Heart right ventricle (tissue), 16 donors: ENCODE data around the gene PRKD2. TPM values are rescaled to one million over a fixed set of nuclear protein-coding genes. Genes with fewer than 3 reads are reported as not detected.

Source experiments
- ATAC-seq, 8 donors: fragments of 200-7000 bp; cut with Tn5 transposase; one replicate each; pipeline ENCODE4 v1.9.1; 2020; ENCODE audit warnings: mild to moderate bottlenecking in 8 of 8, moderate library complexity in 8 of 8, moderate number of reproducible peaks in 1 of 8
- DNase-seq, 2 donors: peaks; one replicate each; pipeline ENCODE4 v3.0.0-alpha.2; 2020
- H3K27ac ChIP-seq, 10 donors: fragments of 200-600 bp; sonication (generic) in 2 of 10; one replicate each; pipeline versions ENCODE4 v1.5.0 to v1.8.0; 2020 to 2022; ENCODE audit warnings: mild to moderate bottlenecking in 3 of 10
- H3K27me3 ChIP-seq, 7 donors: fragments of 200-600 bp; one replicate each; pipeline ENCODE4 v1.8.0; 2021 to 2022; ENCODE audit warnings: mild to moderate bottlenecking in 2 of 7
- H3K36me3 ChIP-seq, 9 donors: fragments of 200-600 bp; sonication (generic) in 1 of 9; one replicate each; pipeline versions ENCODE4 v1.5.0 to v1.8.0; 2020 to 2022; ENCODE audit warnings: mild to moderate bottlenecking in 2 of 9
- H3K4me1 ChIP-seq, 9 donors: fragments of 200-600 bp; sonication (generic) in 1 of 9; one replicate each; pipeline versions ENCODE4 v1.5.0 to v1.8.0; 2020 to 2022; ENCODE audit warnings: mild to moderate bottlenecking in 4 of 9
- H3K4me3 ChIP-seq, 10 donors: fragments of 200-600 bp; sonication (generic) in 2 of 10; one replicate each; pipeline versions ENCODE4 v1.5.0 to v1.8.0; 2020 to 2022; ENCODE audit warnings: mild to moderate bottlenecking in 7 of 10, moderate library complexity in 2 of 10
- H3K9me3 ChIP-seq, 11 donors: fragments of 200-600 bp in 10 of 11; sonication (generic) in 2 of 11; one replicate each; pipeline versions ENCODE4 v1.5.0 to v1.8.0; 2013 to 2022; ENCODE audit warnings: mild to moderate bottlenecking in 2 of 11, control low read depth in 1 of 11, moderate library complexity in 1 of 11
- CTCF ChIP-seq, 9 donors: fragments of 200-600 bp; sonication (generic) in 2 of 9; IDR thresholded peaks; one replicate each; pipeline versions ENCODE4 v1.5.0 to v1.8.0; 2021 to 2022; ENCODE audit warnings: antibody characterized with exemption in 9 of 9, mild to moderate bottlenecking in 5 of 9, moderate library complexity in 1 of 9
- WGBS, 2 donors: extraction: QIAGEN DNeasy Blood & Tissue Kit; methylation state at CpG; one replicate each; pipeline ENCODE4 v1.1.7; 2013; ENCODE audit warnings: inconsistent platforms in 1 of 2; 5-methylcytosine and 5-hydroxymethylcytosine counted together
- intact Hi-C, 10 donors: fragments of 100-400 bp; cut with DNase I; formaldehyde crosslinking; loops; one replicate each; pipeline versions ENCODE4 v1.11.1 to v1.14.2; 2022
- polyA plus RNA-seq, 2 donors: library from polyadenylated mRNA; stranded (reverse); fragments of 200-250 nt; gene quantifications; one replicate each; pipeline ENCODE4 v1.2.3, GENCODE V29; 2013
- total RNA-seq, 10 donors: library from RNA; stranded (reverse); fragmentation: NEBNext Ultra II Directional in 3 of 10; extraction: Animal tissue kit (Norgen Biotek cat#: 25700) in 3 of 10; gene quantifications; one replicate each; pipeline versions ENCODE4 v1.2.1 to v1.2.4, GENCODE V29; 2021 to 2023
- donor health status: Arrhythmogenic right ventricular cardiomyopathy.
- donor health status: ischemic (EF 13 %, LVEDD 7.1; RV severe dilation, severe dysfunction).
- donor health status: healthy with polysubstance abuse.
- donor health status: DM: no; HTN: yes; CAD: no.
- donor health status: DM: no; HTN: no; CAD: no.
- donor health status: ischemic (EF 25% LVEDD 6.9; RV normal size, moderate dysfunction).
- donor health status: ischemic (EF 25% LVEDD 5.7; RV mildly dilated, moderate dysfunction).
- donor health status: healthy.
- donor health status: DM: yes; HTN: yes; CAD: no.
- donor health status: Ischemic cardiomyopathy.
- donor health status: ischemic (EF 35%, LVEDD 5.7; RV mildly dilated, moderate dysfunction).
- donor health status: nonischemic (EF 11% LVEDD 7.7; RV severe dilation, severe dysfunction).
- donor health status: DM: yes; HTN: yes; CAD: no.
- donor health status: PGD.
- donor health status: ischemic (EF 29% LVEDD 5.4; RV normal size, mild dysfunction).
- donor health status: nonischemic (EF 23%, LVEDD 6.1; RV moderate dilation, normal function).

Gene PRKD2
- total and polyA plus RNA-seq, 12 donors, result 11.7 to 22.7 (median 13.8) TPM

- DNase-seq (no peak), ATAC-seq (peak in 1 of 8 donors; percentile 16)
- H3K27me3 ChIP-seq, result peaks cover 0 to 82% (median 8%) of the 10 kb centered on the region in 7 donors
- H3K27ac ChIP-seq, result no peak within 1 kb of the TSS
- H3K4me3 ChIP-seq, result no peak within 1 kb of the TSS
- intact Hi-C loops, result no loop called here
- peaks cover 5 to 54% (median 29%) of the 10 kb centered on the region in 9 donors for H3K4me1 ChIP-seq
- H3K36me3 ChIP-seq, result no peaks in the 10 kb centered on the region
- no peaks in the 10 kb centered on the region for H3K9me3 ChIP-seq
- TF ChIP-seq CTCF (IDR thresholded peaks at IDR 0.05), result no peak
- WGBS, 2 donors, result 35 to 37% methylated on average over 33 to 34 of the region's 34 CpGs
Measured at GRCh38 chr19:46635920-46636761, 80.8 kb downstream of the PRKD2 start, which contains the start of gene GNG8. Gene GNG8, minus strand, starts transcription at chr19:46636202. Its CDS starts 1,520 bp downstream, at chr19:46634682.

- TF ChIP-seq CTCF (IDR thresholded peaks at IDR 0.05), result no peak
- Histone ChIP-seq H3K4me3 (peak overlapping the region in 6 of 10 donors; percentile 26 to 48 (median 38)), H3K27ac (no peak overlapping the region), H3K36me3 (no peaks in the 10 kb centered on the region), H3K27me3 (peaks cover 0 to 69% (median 4%) of the 10 kb centered on the region in 7 donors), H3K4me1 (peaks cover 3 to 65% (median 36%) of the 10 kb centered on the region in 9 donors), H3K9me3 (no peaks in the 10 kb centered on the region)
- ATAC-seq (no peak), DNase-seq (no peak)
- intact Hi-C loops, result no loop called here
- 8 to 11% methylated on average over 23 of the region's 23 CpGs for WGBS, 2 donors
Measured at GRCh38 chr19:46634656-46635218, 82.2 kb downstream of the PRKD2 start.

- no peak for TF ChIP-seq CTCF (IDR thresholded peaks at IDR 0.05)
Measured at GRCh38 chr19:46634045-46634655, 82.8 kb downstream of the PRKD2 start.

GRCh38 chr19:46633130-46633529, 83.8 kb downstream of the PRKD2 start:
- 89 to 96% methylated on average over 3 of the region's 3 CpGs for WGBS, 2 donors
- H3K27ac ChIP-seq, result no peak overlapping the region
- no peaks in the 10 kb centered on the region for H3K9me3 ChIP-seq
- no peaks in the 10 kb centered on the region for H3K36me3 ChIP-seq
- no peak for DNase-seq
- H3K27me3 ChIP-seq, result peaks cover 0 to 57% (median 4%) of the 10 kb centered on the region in 7 donors
- H3K4me1 ChIP-seq, result peaks cover 0 to 57% (median 25%) of the 10 kb centered on the region in 9 donors
- H3K4me3 ChIP-seq, result no peak overlapping the region
- TF ChIP-seq CTCF (IDR thresholded peaks at IDR 0.05), result no peak
- ATAC-seq, result no peak
- intact Hi-C loops, result no loop called here

More at GRCh38 chr19:46634045-46634655, 82.8 kb downstream of the PRKD2 start:
- H3K36me3 ChIP-seq, result no peaks in the 10 kb centered on the region
- H3K27ac ChIP-seq, result no peak overlapping the region
- DNase-seq (peak; percentile 58 to 80), ATAC-seq (peak; percentile 23 to 68 (median 36))
- no peaks in the 10 kb centered on the region for H3K9me3 ChIP-seq
- peaks cover 0 to 63% (median 4%) of the 10 kb centered on the region in 7 donors for H3K27me3 ChIP-seq
- intact Hi-C loops, result no loop called here
- 5 to 14% methylated on average over 37 to 38 of the region's 38 CpGs for WGBS, 2 donors
- peak overlapping the region in 8 of 10 donors; percentile 26 to 48 (median 40) for H3K4me3 ChIP-seq
- H3K4me1 ChIP-seq, result peaks cover 0 to 65% (median 30%) of the 10 kb centered on the region in 9 donors
